RWPE1 (cell line): ENCODE results near the gene GPR176.
A peak's percentile ranks its signal among the peaks of the same experiment; 100 is the strongest.

Source experiments
- CTCF ChIA-PET: fragments of 350-600 bp; sonication (Branson Sonifier 250); formaldehyde crosslinking; extraction: SDS; loops from one replicate; lab custom pipeline; 2021; lab: Yijun Ruan, JAX
- POLR2A ChIA-PET: fragments of 400-600 bp; formaldehyde crosslinking; extraction: SDS; loops from one replicate; lab custom pipeline; 2020; ENCODE audit warnings: antibody characterized with exemption; ENCODE audit not compliant: low non-redundant PET; lab: Yijun Ruan, JAX
- DNase-seq: peaks from one replicate; pipeline ENCODE4 v3.0.0; 2012; ENCODE audit warnings: low spot score
- H3K27ac ChIP-seq: fragments of 450-650 bp; 2 replicates; pipeline ENCODE4 v1.5.1; 2017
- TF ChIP-seq, protein P1 (sequence below): fragments of 450-650 bp; conservative IDR thresholded peaks from 2 replicates; pipeline ENCODE4 v1.5.1; 2017; ENCODE audit warnings: low read depth, mild to moderate bottlenecking

The GPR176 gene

DNA sequence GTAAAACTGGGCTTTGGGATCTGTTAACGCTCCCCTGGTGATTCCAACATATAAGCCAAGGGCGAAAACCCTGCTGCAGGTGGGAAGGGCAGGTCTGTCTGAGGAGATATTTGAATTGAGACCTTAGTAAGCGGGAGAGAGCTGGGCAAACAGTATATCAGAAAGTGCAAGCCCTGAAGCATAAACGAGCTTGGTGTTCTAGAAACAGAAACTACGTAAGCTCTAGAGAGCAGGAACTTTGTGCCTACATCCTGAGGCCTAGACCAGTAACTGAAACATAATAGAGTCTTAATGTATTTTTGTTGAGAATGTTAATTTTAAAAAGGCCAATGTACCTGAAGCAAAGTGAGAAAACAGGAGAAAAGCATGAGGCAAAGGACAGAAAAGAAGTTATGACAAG is 74.5 kb downstream of the GPR176 start:
- ChIA-PET POLR2A (no interaction called here), CTCF (interaction anchor here (0.6 kb wide), 2 partner anchors 11 to 87 kb away, joined by 4 read pairs; no protein-coding TSS in a partner anchor)
- TF ChIP-seq, protein P1, sequence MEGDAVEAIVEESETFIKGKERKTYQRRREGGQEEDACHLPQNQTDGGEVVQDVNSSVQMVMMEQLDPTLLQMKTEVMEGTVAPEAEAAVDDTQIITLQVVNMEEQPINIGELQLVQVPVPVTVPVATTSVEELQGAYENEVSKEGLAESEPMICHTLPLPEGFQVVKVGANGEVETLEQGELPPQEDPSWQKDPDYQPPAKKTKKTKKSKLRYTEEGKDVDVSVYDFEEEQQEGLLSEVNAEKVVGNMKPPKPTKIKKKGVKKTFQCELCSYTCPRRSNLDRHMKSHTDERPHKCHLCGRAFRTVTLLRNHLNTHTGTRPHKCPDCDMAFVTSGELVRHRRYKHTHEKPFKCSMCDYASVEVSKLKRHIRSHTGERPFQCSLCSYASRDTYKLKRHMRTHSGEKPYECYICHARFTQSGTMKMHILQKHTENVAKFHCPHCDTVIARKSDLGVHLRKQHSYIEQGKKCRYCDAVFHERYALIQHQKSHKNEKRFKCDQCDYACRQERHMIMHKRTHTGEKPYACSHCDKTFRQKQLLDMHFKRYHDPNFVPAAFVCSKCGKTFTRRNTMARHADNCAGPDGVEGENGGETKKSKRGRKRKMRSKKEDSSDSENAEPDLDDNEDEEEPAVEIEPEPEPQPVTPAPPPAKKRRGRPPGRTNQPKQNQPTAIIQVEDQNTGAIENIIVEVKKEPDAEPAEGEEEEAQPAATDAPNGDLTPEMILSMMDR = no peak
- DNase-seq = no peak
- no peak overlapping the region for H3K27ac ChIP-seq

DNA sequence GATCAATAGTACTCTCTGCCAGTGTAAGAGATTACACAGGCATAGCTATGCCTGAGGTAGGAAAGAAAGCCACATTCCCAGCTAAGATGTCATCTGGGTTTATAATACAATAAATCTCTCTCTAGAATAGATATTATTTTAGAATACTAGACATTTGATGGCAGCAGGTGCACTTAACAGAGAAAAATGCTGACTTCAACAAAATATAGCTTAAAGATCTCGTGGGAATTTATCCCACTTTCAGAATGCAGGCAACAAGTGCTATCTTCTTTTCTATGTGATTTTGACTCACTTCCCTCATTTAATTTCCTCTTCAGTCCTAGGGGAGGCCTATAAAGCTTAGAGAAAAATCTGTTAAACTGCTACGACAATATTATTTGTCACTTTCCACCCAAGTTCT is 76.5 kb downstream of the GPR176 start:
- ChIA-PET CTCF (no interaction called here), POLR2A (no interaction called here)
- DNase-seq = no peak
- H3K27ac ChIP-seq = no peak overlapping the region
- TF ChIP-seq, protein P1 = no peak

DNA sequence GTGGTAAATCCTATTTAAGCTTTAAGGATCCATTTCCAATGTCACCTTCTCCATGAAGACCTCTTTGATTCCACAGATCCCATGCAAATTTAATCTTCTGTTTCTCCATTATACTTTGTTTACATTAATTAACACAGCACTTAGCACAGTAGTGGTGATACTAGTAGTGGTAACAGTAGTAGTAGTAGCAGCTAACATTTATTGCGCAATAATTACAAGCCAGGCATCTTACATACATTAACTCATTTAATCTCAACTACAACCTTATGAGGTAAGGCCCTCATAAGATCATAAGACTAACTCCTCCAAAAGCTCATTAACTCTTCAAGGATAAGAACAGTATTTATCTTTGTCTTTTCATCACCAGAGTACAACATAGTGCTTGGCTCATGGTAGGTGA is 82.6 kb downstream of the GPR176 start:
- H3K27ac ChIP-seq = no peak overlapping the region
- ChIA-PET POLR2A (no interaction called here), CTCF (no interaction called here)
- DNase-seq = no peak
- TF ChIP-seq, protein P1 = no peak

DNA sequence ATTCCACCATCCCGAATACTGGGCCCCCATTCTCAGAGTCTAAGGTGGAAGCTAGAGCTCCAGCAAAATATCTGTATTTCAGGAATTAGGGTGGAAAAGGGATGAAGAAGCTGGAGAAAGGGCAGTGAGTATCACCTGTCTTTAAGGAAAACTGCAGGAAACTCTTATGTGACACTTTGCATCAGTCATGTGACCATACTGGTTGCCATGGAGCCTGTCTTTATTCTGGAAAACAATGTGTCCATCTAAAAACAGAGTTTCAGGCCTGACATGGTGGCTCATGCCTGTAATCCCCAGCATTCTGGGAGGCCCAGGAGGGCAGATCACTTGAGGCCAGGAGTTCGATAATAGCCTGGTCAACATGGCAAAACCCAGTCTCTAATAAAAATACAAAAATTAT is 84.5 kb downstream of the GPR176 start:
- DNase-seq = no peak
- TF ChIP-seq, protein P1 = no peak
- H3K27ac ChIP-seq = no peak overlapping the region
- ChIA-PET POLR2A (no interaction called here), CTCF (interaction anchor here (0.5 kb wide), 1 partner anchor 646 kb away, joined by 3 read pairs; no protein-coding TSS in a partner anchor)

DNA sequence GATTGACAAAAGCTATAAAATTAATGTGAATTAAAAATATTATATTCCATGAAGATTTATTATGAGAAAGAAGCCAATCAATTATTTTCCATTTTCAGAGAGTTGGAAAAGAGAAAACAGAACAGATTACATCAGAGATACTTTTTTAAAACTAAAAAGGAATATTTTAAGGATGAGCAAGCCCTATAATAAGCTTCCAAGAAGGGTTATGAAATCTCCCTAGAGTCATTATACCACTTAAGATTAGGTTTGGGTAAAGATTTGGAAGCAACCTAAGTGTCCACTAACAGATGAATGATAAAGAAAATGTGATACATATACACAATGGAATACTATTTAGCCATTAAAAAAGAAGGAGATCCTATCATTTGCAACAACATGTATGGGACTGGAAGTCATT is 85.8 kb downstream of the GPR176 start:
- CTCF ChIA-PET = interaction anchor here (0.6 to 0.8 kb wide), 2 partner anchors 19 to 63 kb away, joined by 4 read pairs; no protein-coding TSS in a partner anchor

DNA sequence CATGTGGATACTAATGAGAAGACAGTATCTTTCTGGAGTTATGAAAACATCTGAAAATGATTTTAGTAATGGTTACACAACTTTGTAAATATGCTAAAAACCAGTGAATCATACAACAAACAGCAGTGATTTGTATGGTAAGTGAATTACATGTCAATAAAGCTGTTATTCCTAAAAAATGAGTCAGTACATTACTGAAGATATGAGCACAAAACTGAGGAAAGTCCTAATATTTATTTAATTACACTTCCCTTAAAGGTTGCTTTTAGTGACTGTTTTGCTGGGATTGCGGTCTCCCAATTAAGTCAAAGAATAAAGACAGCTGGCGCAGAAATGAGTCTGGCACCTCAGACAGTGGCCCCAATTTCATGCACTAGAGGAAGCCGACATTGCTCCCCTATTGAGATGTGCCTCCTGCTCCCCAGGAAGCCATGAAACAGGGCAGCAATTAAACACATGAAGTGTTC is 86.5 kb downstream of the GPR176 start:
- H3K27ac ChIP-seq = no peak overlapping the region
- CTCF ChIA-PET = interaction anchor here (0.8 kb wide), 1 partner anchor 20 kb away, joined by 4 read pairs; no protein-coding TSS in a partner anchor
- peak; percentile 44 for DNase-seq
- POLR2A ChIA-PET = no interaction called here
- TF ChIP-seq, protein P1 = no peak

More for the DNA sequence above, 85.8 kb downstream of the GPR176 start:
- H3K27ac ChIP-seq = no peak overlapping the region
- TF ChIP-seq, protein P1 = no peak
- POLR2A ChIA-PET = no interaction called here
- no peak for DNase-seq
